GM21576 (cell line): ENCODE measurements around the gene IFIT1.
"Not testable (repeated sequence)": the region's sequence is repeated elsewhere in the genome, so short reads cannot be mapped to it uniquely, and the experiment has no call there.

Source experiments
- ATAC-seq: cut with Tn5 transposase; IDR thresholded peaks from one replicate; pipeline ENCODE4 v1.9.1; 2021; ENCODE audit warnings: mild to moderate bottlenecking, moderate library complexity; ENCODE audit not compliant: unreplicated experiment

IFIT1 gene

DNA sequence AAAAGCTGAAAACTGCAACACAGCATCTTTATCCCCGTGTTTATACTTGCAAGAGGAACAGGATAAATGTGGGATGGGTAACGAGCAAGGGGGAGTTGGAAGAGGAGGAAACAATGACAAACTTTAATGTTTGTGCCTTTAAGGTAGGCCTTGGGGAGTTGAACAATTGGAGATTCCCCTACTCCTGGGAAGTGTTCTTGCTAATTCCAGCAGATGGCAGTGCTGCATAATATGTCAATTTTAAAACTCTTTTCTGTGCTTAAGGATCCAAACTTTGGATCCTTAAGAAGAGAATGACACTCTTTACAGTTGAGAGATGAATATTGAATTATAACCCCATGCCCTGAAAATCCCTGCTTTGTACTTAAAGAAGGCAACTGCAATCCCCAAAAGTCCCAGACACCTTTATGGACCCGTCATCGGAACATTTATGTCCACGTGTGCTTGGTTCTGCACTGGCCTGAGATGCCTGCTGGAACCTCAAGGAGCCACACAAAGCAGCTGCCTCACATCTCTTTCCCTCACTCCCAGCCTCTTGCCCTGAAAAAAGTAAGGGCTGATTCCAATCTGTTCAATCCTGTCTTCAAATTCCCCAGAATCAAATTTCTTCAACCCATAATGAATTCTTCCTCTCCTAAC, 33.9 kb downstream of the IFIT1 start:
- ATAC-seq, result no peak

DNA sequence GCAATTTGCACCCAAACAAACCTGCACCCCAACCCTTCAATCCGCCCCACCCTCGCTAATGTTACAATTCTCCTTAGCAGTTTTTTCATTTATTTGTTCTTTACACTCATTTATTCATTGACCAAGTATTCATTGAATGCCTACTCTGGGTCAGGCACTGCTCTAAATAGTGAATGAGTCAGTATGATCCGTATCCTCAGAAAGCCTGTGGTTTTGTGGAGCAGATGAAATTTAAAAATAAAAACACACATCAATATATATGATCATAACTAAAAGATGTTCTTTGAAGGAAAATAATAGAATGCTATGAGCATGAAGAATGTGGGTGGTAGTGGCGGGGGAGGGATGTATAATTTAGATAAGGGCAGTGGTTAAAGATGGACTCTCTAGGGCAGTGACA, 35.2 kb downstream of the IFIT1 start:
- no peak for ATAC-seq

- ATAC-seq, result no peak
Measured at GRCh38 chr10:89428877-89429276, 36.5 kb downstream of the IFIT1 start.

DNA sequence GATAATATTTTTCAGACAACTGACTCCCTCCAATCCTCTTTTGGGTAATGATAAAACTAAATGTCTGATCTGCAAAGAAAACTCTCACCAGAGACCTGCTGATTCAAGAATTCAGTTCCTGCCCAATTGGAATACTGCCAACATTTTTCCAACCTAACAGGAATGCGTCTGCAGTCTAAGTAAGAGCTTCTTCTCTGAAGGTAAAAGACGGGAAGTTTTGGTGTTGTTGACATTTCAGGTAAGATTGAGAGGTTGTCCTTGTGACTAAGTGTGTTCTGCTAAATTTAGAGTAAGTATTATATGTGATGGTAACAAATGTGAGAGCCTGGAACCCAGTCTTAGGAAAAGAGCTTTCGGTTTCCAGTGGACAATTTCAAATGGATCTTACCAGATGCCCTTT, 39.6 kb downstream of the IFIT1 start:
- no peak for ATAC-seq

GRCh38 chr10:89438525-89438924, 46.1 kb downstream of the IFIT1 start:
- ATAC-seq, result no peak

- ATAC-seq, result no peak
Measured at GRCh38 chr10:89440226-89441009, 48.0 kb downstream of the IFIT1 start.

DNA sequence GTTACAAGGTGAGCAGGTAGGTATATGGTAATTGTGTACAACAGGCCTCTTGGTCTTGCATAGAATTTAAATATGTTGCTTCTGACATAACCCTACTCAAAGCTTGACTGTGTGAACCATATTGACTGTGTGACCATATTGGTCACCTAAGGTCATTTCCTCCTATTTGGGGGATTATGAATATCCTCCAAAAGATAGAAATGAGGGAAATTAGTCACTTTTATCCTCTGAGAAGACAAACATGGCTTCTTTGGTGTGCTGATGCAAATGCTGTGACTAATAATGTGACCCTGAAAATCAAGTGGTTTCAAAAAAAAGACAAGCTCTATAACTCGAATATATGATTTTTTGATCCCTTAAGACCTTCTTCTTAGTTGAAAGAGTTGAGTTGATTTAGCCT, 49.9 kb downstream of the IFIT1 start:
- no peak for ATAC-seq

DNA sequence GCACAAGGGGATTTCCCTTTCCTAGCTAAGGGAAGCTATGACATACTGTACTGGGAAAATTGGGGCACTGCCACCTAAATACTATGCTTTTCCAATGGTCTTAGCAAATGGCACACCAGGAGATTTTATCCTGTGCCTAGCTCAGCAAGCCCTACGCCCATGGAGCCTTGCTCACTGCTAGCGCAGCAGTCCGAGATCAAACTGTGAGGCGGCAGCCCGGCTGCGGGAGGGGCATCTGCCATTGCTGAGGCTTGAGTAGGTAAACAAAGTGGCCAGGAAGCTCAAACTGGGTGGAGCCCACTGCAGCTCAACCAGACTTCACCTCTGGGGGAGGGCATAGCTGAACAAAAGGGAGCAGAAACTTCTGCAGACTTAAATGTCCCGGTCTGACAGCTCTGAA, 52.4 kb downstream of the IFIT1 start:
- not testable (repeated sequence) for ATAC-seq

DNA sequence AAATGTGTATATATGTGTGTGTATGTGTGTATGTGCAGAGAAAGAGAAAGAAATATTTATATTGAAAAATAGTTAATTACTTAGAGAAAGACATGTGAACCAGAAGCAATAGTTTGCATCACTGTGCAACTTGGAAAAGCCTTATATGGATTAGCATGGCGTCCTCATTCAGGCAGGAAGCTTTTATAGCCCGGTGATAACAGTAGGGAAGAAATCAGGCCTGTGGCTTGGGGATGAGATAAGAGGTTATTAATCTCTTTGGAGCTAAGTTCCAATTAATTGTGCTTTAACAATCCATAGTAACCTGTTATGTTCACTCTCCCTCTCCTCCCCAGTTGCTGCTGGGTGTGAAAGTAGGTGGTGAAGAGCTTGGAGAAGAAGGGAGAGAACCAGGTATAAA, 58.5 kb downstream of the IFIT1 start:
- ATAC-seq, result no peak

- ATAC-seq, result no peak
Measured at GRCh38 chr10:89452193-89452592, 59.8 kb downstream of the IFIT1 start.

- ATAC-seq, result no peak
Measured at GRCh38 chr10:89454561-89455347, 62.3 kb downstream of the IFIT1 start.
